Measurements from ENCODE around the gene ACP7. TPM values are rescaled to one million over a fixed set of nuclear protein-coding genes. Genes with fewer than 3 reads are reported as not detected.

ACP7 gene, protein sequence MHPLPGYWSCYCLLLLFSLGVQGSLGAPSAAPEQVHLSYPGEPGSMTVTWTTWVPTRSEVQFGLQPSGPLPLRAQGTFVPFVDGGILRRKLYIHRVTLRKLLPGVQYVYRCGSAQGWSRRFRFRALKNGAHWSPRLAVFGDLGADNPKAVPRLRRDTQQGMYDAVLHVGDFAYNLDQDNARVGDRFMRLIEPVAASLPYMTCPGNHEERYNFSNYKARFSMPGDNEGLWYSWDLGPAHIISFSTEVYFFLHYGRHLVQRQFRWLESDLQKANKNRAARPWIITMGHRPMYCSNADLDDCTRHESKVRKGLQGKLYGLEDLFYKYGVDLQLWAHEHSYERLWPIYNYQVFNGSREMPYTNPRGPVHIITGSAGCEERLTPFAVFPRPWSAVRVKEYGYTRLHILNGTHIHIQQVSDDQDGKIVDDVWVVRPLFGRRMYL
- not detected for total RNA-seq
- long read RNA-seq: 0 reads

DNA sequence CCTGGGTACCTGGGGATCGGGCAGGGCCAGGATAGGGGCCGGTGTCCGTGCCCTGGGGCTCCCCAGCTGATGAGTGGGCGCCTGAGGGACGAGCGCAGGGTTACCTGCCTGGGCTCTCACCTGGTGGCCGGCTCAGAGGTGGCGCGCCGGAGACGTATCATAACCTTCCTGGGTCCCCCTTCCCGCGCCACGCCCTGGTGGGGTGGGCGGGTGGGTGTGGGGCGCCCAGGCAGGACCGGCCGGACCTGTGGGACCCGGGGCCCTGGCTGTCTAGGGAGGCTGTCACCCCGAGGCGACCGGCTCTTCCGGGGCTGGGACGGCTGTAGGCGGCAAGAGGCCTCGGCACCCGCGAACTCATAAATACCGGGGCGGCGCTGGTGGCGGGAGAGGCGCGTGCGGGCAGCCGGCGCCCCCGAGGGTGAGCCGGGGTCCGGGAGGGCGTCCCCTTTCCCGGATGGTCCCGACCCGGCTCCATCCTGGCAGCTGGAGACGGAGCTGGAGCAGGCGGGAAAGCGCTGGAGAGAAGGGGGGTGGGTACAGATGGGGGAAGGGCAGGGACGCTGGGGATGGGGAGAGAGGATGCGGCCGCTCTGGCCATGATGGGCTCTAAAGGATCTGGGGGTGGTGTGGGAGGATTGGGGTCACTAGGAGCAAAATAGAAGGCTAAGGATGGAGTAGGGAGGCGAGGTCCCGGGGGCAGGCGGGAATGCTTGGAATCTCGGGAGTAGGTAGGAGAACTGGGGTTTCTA, at the start of gene ACP7:
Gene ACP7, plus strand, starts transcription at position 386 of the 749 bp plus-strand sequence. CDS start 902 bp downstream, outside the sequence.
- Histone ChIP-seq H3K36me3 (no peaks in the 10 kb centered on the region), H3K4me1 (peaks cover 11% of the 10 kb centered on the region), H3K27ac (replicated peaks) (no peak within 1 kb of the TSS), H3K4me3 (no peak within 1 kb of the TSS), H3K9me3 (replicated peaks) (no peaks in the 10 kb centered on the region), H3K27me3 (ENCODE audit: low read depth) (peaks cover 99% of the 10 kb centered on the region)
- TF ChIP-seq CTCF (IDR thresholded peaks at IDR 0.05; ENCODE audit: borderline replicate concordance): no peak
- intact Hi-C loops (cut with micrococcal nuclease): no loop called here
- DNase-seq: no peak

DNA sequence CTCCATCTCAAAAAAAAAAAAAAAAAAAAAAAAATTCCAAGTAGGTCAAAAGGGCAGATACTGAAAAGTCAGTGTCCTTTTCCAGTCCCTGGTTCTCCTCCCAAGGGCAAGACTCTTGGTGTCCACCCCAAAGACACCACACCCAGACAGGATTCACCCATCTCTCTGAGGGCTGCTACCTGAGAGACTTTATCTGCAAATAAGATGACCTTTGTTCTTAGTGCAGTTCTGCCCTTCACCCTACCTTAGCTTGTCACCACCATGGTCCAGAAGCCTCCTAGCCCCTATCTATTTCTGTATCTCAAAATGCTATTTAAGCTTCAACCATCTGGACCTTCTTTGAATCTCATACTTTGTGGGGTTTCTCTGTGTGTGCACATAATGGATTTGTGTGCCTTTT, 47.6 kb upstream of the ACP7 start:
- Histone ChIP-seq H3K4me1 (peaks cover 14% of the 10 kb centered on the region), H3K9me3 (replicated peaks) (no peaks in the 10 kb centered on the region), H3K27me3 (ENCODE audit: low read depth) (peaks cover 46% of the 10 kb centered on the region), H3K36me3 (no peaks in the 10 kb centered on the region), H3K4me3 (no peak overlapping the region), H3K27ac (replicated peaks) (no peak overlapping the region)
- intact Hi-C loops (cut with micrococcal nuclease): no loop called here
- no peak for TF ChIP-seq CTCF (IDR thresholded peaks at IDR 0.05; ENCODE audit: borderline replicate concordance)
- DNase-seq: no peak

- H3K4me1 ChIP-seq: peaks cover 7% of the 10 kb centered on the region
- no peak for DNase-seq
- intact Hi-C loops (cut with micrococcal nuclease): no loop called here
- H3K9me3 ChIP-seq (replicated peaks): no peaks in the 10 kb centered on the region
- H3K27me3 ChIP-seq (ENCODE audit: low read depth): peaks cover 40% of the 10 kb centered on the region
- no peak overlapping the region for H3K27ac ChIP-seq (replicated peaks)
- H3K36me3 ChIP-seq: no peaks in the 10 kb centered on the region
- TF ChIP-seq CTCF (IDR thresholded peaks at IDR 0.05; ENCODE audit: borderline replicate concordance): no peak
- no peak overlapping the region for H3K4me3 ChIP-seq
These were observed 47.0 kb upstream of the ACP7 start for GRCh38 chr19:39037194-39037593.

GRCh38 chr19:39038098-39038497, 46.1 kb upstream of the ACP7 start:
- no peaks in the 10 kb centered on the region for H3K4me1 ChIP-seq
- DNase-seq: no peak
- no peak overlapping the region for H3K4me3 ChIP-seq
- no peaks in the 10 kb centered on the region for H3K9me3 ChIP-seq (replicated peaks)
- intact Hi-C loops (cut with micrococcal nuclease): no loop called here
- TF ChIP-seq CTCF (IDR thresholded peaks at IDR 0.05; ENCODE audit: borderline replicate concordance): no peak
- no peaks in the 10 kb centered on the region for H3K36me3 ChIP-seq
- no peak overlapping the region for H3K27ac ChIP-seq (replicated peaks)
- H3K27me3 ChIP-seq (ENCODE audit: low read depth): peaks cover 31% of the 10 kb centered on the region

DNA sequence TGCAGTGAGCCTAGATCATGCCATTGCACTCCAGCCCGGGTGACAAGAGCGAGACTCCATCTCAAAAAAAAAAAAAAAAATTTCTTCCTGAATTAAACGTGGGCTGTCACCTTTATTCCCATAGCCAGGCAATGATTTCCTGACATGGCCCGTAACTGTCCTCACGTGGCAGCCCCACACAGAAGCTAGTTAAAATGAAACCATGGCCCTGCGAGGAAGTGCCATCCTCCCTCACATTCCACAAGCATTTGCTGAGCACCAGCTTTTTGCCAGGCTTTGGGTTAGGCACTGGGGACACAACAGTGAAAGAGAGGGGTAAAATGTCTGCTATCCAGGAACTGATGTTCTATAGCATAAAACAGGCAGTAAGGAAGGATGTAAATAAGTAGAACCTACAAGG, 38.7 kb upstream of the ACP7 start:
- H3K9me3 ChIP-seq (replicated peaks): no peaks in the 10 kb centered on the region
- no peaks in the 10 kb centered on the region for H3K4me1 ChIP-seq
- no peak overlapping the region for H3K4me3 ChIP-seq
- no peak overlapping the region for H3K27ac ChIP-seq (replicated peaks)
- H3K36me3 ChIP-seq: no peaks in the 10 kb centered on the region
- DNase-seq: no peak
- TF ChIP-seq CTCF (IDR thresholded peaks at IDR 0.05; ENCODE audit: borderline replicate concordance): no peak
- peaks cover 37% of the 10 kb centered on the region for H3K27me3 ChIP-seq (ENCODE audit: low read depth)
- intact Hi-C loops (cut with micrococcal nuclease): no loop called here
